Measurements from ENCODE around the gene CCDC85C. TPM values are rescaled to one million over a fixed set of nuclear protein-coding genes. Genes with fewer than 3 reads are reported as not detected.

The CCDC85C gene
- total and polyA plus RNA-seq, 4 donors: 4.0 to 23.9 (median 9.6) TPM

DNA sequence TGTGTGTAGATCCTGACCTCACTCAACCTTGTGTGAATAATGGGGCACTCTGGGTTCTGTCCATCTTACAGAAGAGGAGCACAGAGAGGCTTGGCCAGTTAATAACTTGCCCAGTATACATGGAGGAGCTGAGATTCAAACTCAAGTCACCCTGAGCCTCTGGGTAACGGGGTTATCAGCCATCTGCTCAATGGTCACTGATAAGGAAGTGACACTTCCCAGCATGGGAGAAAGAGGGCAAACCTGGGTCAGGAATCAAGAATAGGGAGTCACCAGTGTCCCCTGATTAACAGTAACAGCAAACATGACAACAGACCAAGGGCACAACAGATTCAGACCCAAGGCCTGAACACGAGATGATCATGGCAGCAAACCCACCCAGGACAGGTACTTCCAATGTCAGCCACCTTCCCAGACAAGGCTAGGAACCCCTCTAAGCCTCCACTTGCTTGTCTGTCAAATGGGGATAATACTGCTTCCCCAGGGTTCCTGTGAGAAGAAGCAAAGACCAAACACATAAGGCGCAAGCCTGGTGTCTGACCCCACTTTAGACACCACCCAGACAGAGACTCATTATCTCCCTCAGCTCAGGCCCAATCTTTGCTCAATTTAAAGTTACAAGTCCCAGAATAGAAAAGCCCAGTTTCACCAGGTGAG, 3.6 kb downstream of the CCDC85C start:
- WGBS: 49% methylated on average over 3 of the region's 3 CpGs
- H3K4me1 ChIP-seq (ENCODE audit: control insufficient read depth in 4 of 4, insufficient read depth in 4 of 4, low read length in 3 of 4): peaks cover 31 to 71% (median 49%) of the 10 kb centered on the region in 4 donors
- H3K4me3 ChIP-seq (ENCODE audit: low read depth in 1 of 3, low read length in 3 of 3): no peak overlapping the region
- TF ChIP-seq, protein P1, sequence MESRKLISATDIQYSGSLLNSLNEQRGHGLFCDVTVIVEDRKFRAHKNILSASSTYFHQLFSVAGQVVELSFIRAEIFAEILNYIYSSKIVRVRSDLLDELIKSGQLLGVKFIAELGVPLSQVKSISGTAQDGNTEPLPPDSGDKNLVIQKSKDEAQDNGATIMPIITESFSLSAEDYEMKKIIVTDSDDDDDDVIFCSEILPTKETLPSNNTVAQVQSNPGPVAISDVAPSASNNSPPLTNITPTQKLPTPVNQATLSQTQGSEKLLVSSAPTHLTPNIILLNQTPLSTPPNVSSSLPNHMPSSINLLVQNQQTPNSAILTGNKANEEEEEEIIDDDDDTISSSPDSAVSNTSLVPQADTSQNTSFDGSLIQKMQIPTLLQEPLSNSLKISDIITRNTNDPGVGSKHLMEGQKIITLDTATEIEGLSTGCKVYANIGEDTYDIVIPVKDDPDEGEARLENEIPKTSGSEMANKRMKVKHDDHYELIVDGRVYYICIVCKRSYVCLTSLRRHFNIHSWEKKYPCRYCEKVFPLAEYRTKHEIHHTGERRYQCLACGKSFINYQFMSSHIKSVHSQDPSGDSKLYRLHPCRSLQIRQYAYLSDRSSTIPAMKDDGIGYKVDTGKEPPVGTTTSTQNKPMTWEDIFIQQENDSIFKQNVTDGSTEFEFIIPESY (IDR thresholded peaks at IDR 0.05): no peak
- TF ChIP-seq HNF4A (conservative IDR thresholded peaks at IDR 0.05): peak; percentile 52 to 66
- TF ChIP-seq RAD21 (IDR thresholded peaks at IDR 0.05): peak in 1 of 2 donors; percentile 11
- TF ChIP-seq RXRA (IDR thresholded peaks at IDR 0.05): peak; percentile 90 to 91
- TF ChIP-seq, protein P2, sequence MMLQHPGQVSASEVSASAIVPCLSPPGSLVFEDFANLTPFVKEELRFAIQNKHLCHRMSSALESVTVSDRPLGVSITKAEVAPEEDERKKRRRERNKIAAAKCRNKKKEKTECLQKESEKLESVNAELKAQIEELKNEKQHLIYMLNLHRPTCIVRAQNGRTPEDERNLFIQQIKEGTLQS (IDR thresholded peaks at IDR 0.05): no peak
- peak in 1 of 2 donors; percentile 10 for TF ChIP-seq JUND (IDR thresholded peaks at IDR 0.05)
- no peak for TF ChIP-seq GABPA (IDR thresholded peaks at IDR 0.05 in 1 of 2, conservative IDR thresholded peaks at IDR 0.05 in 1 of 2)
- peak; percentile 68 for TF ChIP-seq SP1 (IDR thresholded peaks at IDR 0.05)
- TF ChIP-seq TAF1 (conservative IDR thresholded peaks at IDR 0.05): no peak
- TF ChIP-seq, protein P3, sequence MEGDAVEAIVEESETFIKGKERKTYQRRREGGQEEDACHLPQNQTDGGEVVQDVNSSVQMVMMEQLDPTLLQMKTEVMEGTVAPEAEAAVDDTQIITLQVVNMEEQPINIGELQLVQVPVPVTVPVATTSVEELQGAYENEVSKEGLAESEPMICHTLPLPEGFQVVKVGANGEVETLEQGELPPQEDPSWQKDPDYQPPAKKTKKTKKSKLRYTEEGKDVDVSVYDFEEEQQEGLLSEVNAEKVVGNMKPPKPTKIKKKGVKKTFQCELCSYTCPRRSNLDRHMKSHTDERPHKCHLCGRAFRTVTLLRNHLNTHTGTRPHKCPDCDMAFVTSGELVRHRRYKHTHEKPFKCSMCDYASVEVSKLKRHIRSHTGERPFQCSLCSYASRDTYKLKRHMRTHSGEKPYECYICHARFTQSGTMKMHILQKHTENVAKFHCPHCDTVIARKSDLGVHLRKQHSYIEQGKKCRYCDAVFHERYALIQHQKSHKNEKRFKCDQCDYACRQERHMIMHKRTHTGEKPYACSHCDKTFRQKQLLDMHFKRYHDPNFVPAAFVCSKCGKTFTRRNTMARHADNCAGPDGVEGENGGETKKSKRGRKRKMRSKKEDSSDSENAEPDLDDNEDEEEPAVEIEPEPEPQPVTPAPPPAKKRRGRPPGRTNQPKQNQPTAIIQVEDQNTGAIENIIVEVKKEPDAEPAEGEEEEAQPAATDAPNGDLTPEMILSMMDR (IDR thresholded peaks at IDR 0.05; ENCODE audit: low read depth, low read length, missing input control): no peak
- TF ChIP-seq NR2F2 (IDR thresholded peaks at IDR 0.05): peak; percentile 99
- TF ChIP-seq, protein P4, sequence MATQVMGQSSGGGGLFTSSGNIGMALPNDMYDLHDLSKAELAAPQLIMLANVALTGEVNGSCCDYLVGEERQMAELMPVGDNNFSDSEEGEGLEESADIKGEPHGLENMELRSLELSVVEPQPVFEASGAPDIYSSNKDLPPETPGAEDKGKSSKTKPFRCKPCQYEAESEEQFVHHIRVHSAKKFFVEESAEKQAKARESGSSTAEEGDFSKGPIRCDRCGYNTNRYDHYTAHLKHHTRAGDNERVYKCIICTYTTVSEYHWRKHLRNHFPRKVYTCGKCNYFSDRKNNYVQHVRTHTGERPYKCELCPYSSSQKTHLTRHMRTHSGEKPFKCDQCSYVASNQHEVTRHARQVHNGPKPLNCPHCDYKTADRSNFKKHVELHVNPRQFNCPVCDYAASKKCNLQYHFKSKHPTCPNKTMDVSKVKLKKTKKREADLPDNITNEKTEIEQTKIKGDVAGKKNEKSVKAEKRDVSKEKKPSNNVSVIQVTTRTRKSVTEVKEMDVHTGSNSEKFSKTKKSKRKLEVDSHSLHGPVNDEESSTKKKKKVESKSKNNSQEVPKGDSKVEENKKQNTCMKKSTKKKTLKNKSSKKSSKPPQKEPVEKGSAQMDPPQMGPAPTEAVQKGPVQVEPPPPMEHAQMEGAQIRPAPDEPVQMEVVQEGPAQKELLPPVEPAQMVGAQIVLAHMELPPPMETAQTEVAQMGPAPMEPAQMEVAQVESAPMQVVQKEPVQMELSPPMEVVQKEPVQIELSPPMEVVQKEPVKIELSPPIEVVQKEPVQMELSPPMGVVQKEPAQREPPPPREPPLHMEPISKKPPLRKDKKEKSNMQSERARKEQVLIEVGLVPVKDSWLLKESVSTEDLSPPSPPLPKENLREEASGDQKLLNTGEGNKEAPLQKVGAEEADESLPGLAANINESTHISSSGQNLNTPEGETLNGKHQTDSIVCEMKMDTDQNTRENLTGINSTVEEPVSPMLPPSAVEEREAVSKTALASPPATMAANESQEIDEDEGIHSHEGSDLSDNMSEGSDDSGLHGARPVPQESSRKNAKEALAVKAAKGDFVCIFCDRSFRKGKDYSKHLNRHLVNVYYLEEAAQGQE (IDR thresholded peaks at IDR 0.05): no peak
- H3K36me3 ChIP-seq (ENCODE audit: control insufficient read depth in 4 of 4, insufficient read depth in 3 of 4, low read depth in 1 of 4, low read length in 3 of 4): no peaks in the 10 kb centered on the region
- H3K9me3 ChIP-seq (ENCODE audit: control insufficient read depth in 4 of 4, low read length in 3 of 4): no peaks in the 10 kb centered on the region
- no peak for DNase-seq (ENCODE audit: low spot score)
- peak overlapping the region in 1 of 2 donors; percentile 97 for H3K9ac ChIP-seq (ENCODE audit: low read depth in 1 of 2, low read length in 2 of 2)
- H3K27ac ChIP-seq (ENCODE audit: low read depth in 1 of 2, low read length in 2 of 2): peak overlapping the region; percentile 97 to 98
- H3K27me3 ChIP-seq (ENCODE audit: control insufficient read depth in 4 of 4, insufficient read depth in 4 of 4, low read length in 3 of 4): no peaks in the 10 kb centered on the region

DNA sequence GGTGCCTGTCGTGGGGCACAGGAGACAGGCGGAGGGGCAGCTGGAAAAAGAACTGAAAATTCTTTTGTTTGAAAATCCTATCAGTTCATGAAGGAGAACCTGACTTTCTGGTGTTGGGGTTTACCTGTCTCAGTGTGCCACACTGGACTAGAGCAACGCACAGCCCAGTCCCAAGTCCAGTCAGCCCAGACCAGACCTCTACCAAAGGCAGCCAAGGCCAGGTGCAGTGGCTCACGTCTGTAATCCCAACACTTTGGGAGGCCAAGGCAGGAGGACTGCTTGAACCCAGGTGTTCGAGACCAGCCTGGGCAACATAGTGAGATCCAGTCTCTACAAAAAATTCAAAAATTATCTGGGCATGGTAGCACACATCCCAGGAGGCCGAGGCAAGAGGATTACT, 4.6 kb downstream of the CCDC85C start:
- peak overlapping the region; percentile 27 to 53 for H3K27ac ChIP-seq (ENCODE audit: low read depth in 1 of 2, low read length in 2 of 2)
- DNase-seq (ENCODE audit: low spot score): no peak
- H3K9ac ChIP-seq (ENCODE audit: low read depth in 1 of 2, low read length in 2 of 2): no peak overlapping the region
- TF ChIP-seq HNF4G (IDR thresholded peaks at IDR 0.05): no peak
- no peak for TF ChIP-seq RXRA (IDR thresholded peaks at IDR 0.05)
- TF ChIP-seq GABPA (IDR thresholded peaks at IDR 0.05 in 1 of 2, conservative IDR thresholded peaks at IDR 0.05 in 1 of 2): no peak
- TF ChIP-seq NR2F2 (IDR thresholded peaks at IDR 0.05): no peak
- TF ChIP-seq HNF4A (conservative IDR thresholded peaks at IDR 0.05): peak; percentile 51 to 57
- no peak for TF ChIP-seq TAF1 (conservative IDR thresholded peaks at IDR 0.05)
- TF ChIP-seq, protein P5, sequence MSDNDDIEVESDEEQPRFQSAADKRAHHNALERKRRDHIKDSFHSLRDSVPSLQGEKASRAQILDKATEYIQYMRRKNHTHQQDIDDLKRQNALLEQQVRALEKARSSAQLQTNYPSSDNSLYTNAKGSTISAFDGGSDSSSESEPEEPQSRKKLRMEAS (IDR thresholded peaks at IDR 0.05): no peak
- no peak for TF ChIP-seq SP1 (IDR thresholded peaks at IDR 0.05)
- H3K36me3 ChIP-seq (ENCODE audit: control insufficient read depth in 4 of 4, insufficient read depth in 3 of 4, low read depth in 1 of 4, low read length in 3 of 4): no peaks in the 10 kb centered on the region
- H3K9me3 ChIP-seq (ENCODE audit: control insufficient read depth in 4 of 4, low read length in 3 of 4): no peaks in the 10 kb centered on the region
- no peaks in the 10 kb centered on the region for H3K27me3 ChIP-seq (ENCODE audit: control insufficient read depth in 4 of 4, insufficient read depth in 4 of 4, low read length in 3 of 4)
- no peak overlapping the region for H3K4me3 ChIP-seq (ENCODE audit: low read depth in 1 of 3, low read length in 3 of 3)
- peaks cover 32 to 70% (median 55%) of the 10 kb centered on the region in 4 donors for H3K4me1 ChIP-seq (ENCODE audit: control insufficient read depth in 4 of 4, insufficient read depth in 4 of 4, low read length in 3 of 4)
- WGBS: 52% methylated on average over 6 of the region's 6 CpGs

All from liver (tissue), 9 donors.